IMR-90 (cell line): ENCODE results near the gene PHF14. TPM values are rescaled to one million over a fixed set of nuclear protein-coding genes. Genes with fewer than 3 reads are reported as not detected.
A peak's percentile ranks its signal among the peaks of the same experiment; 100 is the strongest.

Experiments
- ATAC-seq: fragments of 200-7000 bp; cut with Tn5 transposase; 2 replicates; pipeline ENCODE4 v1.9.1; 2020; ENCODE audit warnings: low read depth, mild to moderate bottlenecking, moderate library complexity
- BruUV-seq: library from RNA; stranded (reverse); fragments of 400-500 nt; replicated peaks from 2 replicates; lab custom pipeline; 2021; lab: Mats Ljungman, UMichigan
- CTCF ChIA-PET: fragments of 300-600 bp; formaldehyde crosslinking; extraction: SDS; loops from one replicate; lab custom pipeline; 2021; ENCODE audit warnings: antibody characterized with exemption; lab: Yijun Ruan, JAX
- POLR2A ChIA-PET: fragments of 300-600 bp; sonication (Branson Sonifier 250); formaldehyde crosslinking; loops from one replicate; lab custom pipeline; 2022; ENCODE audit warnings: antibody characterized with exemption; ENCODE audit not compliant: unreplicated experiment; lab: Charles Lee
- DNase-seq: peaks from one replicate; pipeline ENCODE4 v3.0.0; 2013
- H2AFZ ChIP-seq: replicated peaks from 2 replicates; pipeline ENCODE3; 2013; ENCODE audit warnings: low read length, mild to moderate bottlenecking; ENCODE audit not compliant: poor library complexity
- H2AK5ac ChIP-seq: 2 replicates; pipeline ENCODE4 v1.6.1; 2013; ENCODE audit warnings: low read depth, low read length, inconsistent platforms
- H2AK9ac ChIP-seq: replicated peaks from 2 replicates; pipeline ENCODE3; 2013; ENCODE audit warnings: mild to moderate bottlenecking, low read depth, low read length, moderate library complexity; ENCODE audit not compliant: poor library complexity
- H2BK120ac ChIP-seq: 2 replicates; pipeline ENCODE4 v1.6.1; 2013; ENCODE audit warnings: low read depth, low read length, inconsistent platforms
- H2BK15ac ChIP-seq: 3 replicates; pipeline ENCODE4 v1.6.1; 2013; ENCODE audit warnings: low read depth, low read length, inconsistent platforms
- H2BK20ac ChIP-seq: 2 replicates; pipeline ENCODE4 v1.6.1; 2013; ENCODE audit warnings: low read depth, mild to moderate bottlenecking, inconsistent platforms, low read length, moderate library complexity
- H2BK5ac ChIP-seq: 2 replicates; pipeline ENCODE4 v1.6.1; 2013; ENCODE audit warnings: mild to moderate bottlenecking, low read depth, low read length, inconsistent platforms; ENCODE audit not compliant: poor library complexity, severe bottlenecking
- H3K14ac ChIP-seq: replicated peaks from 2 replicates; pipeline ENCODE4 v1.6.1; 2013; ENCODE audit warnings: low read depth, low read length, inconsistent platforms
- H3K18ac ChIP-seq: 2 replicates; pipeline ENCODE4 v1.6.1; 2013; ENCODE audit warnings: low read depth, low read length, control low read depth
- H3K23ac ChIP-seq: 2 replicates; pipeline ENCODE4 v1.6.1; 2013; ENCODE audit warnings: low read depth, low read length, inconsistent platforms
- H3K27ac ChIP-seq: 2 replicates; pipeline ENCODE4 v1.5.1; 2013; ENCODE audit warnings: mild to moderate bottlenecking, control low read depth, low read length; ENCODE audit not compliant: insufficient read depth
- H3K27me3 ChIP-seq: 2 replicates; pipeline ENCODE4 v1.6.1; 2013; ENCODE audit warnings: low read length; ENCODE audit not compliant: control insufficient read depth, insufficient read depth
- H3K36me3 ChIP-seq: 2 replicates; pipeline ENCODE4 v1.6.1; 2013; ENCODE audit warnings: low read length, mixed read lengths; ENCODE audit not compliant: control insufficient read depth, insufficient read depth
- H3K4ac ChIP-seq: 2 replicates; pipeline ENCODE4 v1.6.1; 2013; ENCODE audit warnings: low read depth, low read length, inconsistent platforms
- H3K4me1 ChIP-seq: 2 replicates; pipeline ENCODE4 v1.6.1; 2013; ENCODE audit warnings: low read length, mixed read lengths; ENCODE audit not compliant: control insufficient read depth, insufficient read depth
- H3K4me2 ChIP-seq: 2 replicates; pipeline ENCODE4 v1.6.1; 2013; ENCODE audit warnings: low read depth, mild to moderate bottlenecking, control low read depth, low read length, moderate library complexity
- H3K4me3 ChIP-seq: 2 replicates; pipeline ENCODE4 v1.5.1; 2013; ENCODE audit warnings: low read depth, mild to moderate bottlenecking, control low read depth, low read length, moderate library complexity; ENCODE audit not compliant: insufficient read depth
- H3K56ac ChIP-seq: 2 replicates; pipeline ENCODE4 v1.6.1; 2013; ENCODE audit warnings: low read length, inconsistent platforms; ENCODE audit not compliant: insufficient read depth; ENCODE audit errors: extremely low read depth
- H3K79me1 ChIP-seq, 2 experiments: 2 replicates each; pipeline ENCODE4 v1.6.1; 2013; ENCODE audit warnings: low read length in 2 of 2, inconsistent platforms in 1 of 2, low read depth in 1 of 2
- H3K9ac ChIP-seq: 2 replicates; pipeline ENCODE4 v1.6.1; 2013; ENCODE audit warnings: low read depth, low read length, control low read depth
- H3K9me1 ChIP-seq: 2 replicates; pipeline ENCODE4 v1.6.1; 2013; ENCODE audit warnings: low read length, inconsistent platforms; ENCODE audit not compliant: insufficient read depth
- H3K9me3 ChIP-seq: 2 replicates; pipeline ENCODE4 v1.6.1; 2013; ENCODE audit warnings: low read length; ENCODE audit not compliant: control insufficient read depth, insufficient read depth
- H4K20me1 ChIP-seq: 2 replicates; pipeline ENCODE4 v1.6.1; 2013; ENCODE audit warnings: low read length, inconsistent platforms; ENCODE audit not compliant: insufficient read depth
- H4K5ac ChIP-seq: 2 replicates; pipeline ENCODE4 v1.6.1; 2013; ENCODE audit warnings: mild to moderate bottlenecking, low read depth, low read length, control low read depth
- H4K8ac ChIP-seq, 2 experiments: 2 replicates each; pipeline ENCODE4 v1.6.1; 2013; ENCODE audit warnings: low read depth in 2 of 2, low read length in 2 of 2, control low read depth in 1 of 2, inconsistent platforms in 1 of 2
- H4K91ac ChIP-seq: 2 replicates; pipeline ENCODE4 v1.6.1; 2013; ENCODE audit warnings: low read depth, low read length, inconsistent platforms; ENCODE audit not compliant: insufficient read depth
- CEBPB ChIP-seq: IDR thresholded peaks from 2 replicates; pipeline ENCODE4 v1.6.1; 2012; ENCODE audit warnings: low read depth, low read length, improper control_type of control experiment
- ELK1 ChIP-seq: fragments of 150-350 bp; IDR thresholded peaks from 2 replicates; pipeline ENCODE4 v1.6.1; 2016; ENCODE audit warnings: low read depth, mild to moderate bottlenecking, low read length, moderate library complexity, borderline replicate concordance
- MAFK ChIP-seq: IDR thresholded peaks from 2 replicates; pipeline ENCODE4 v1.6.1; 2012; ENCODE audit warnings: low read depth, low read length, improper control_type of control experiment
- NFE2L2 ChIP-seq: fragments of 150-350 bp; IDR thresholded peaks from 2 replicates; pipeline ENCODE4 v1.6.1; 2016; ENCODE audit warnings: low read depth, mild to moderate bottlenecking, low read length
- POLR2A ChIP-seq: IDR thresholded peaks from 2 replicates; pipeline ENCODE4 v1.6.1; 2012; ENCODE audit warnings: mild to moderate bottlenecking, low read depth, low read length
- RAD21 ChIP-seq: IDR thresholded peaks from 2 replicates; pipeline ENCODE4 v1.6.1; 2012; ENCODE audit warnings: low read length, improper control_type of control experiment
- USF2 ChIP-seq: fragments of 150-350 bp; IDR thresholded peaks from 2 replicates; pipeline ENCODE4 v1.6.1; 2017; ENCODE audit warnings: mild to moderate bottlenecking, antibody characterized with exemption, low read length, low read depth
- WGBS, 2 experiments: methylation state at CpG; one replicate each; pipeline versions ENCODE4 v1.1.5 to v1.1.7; 2013; ENCODE audit warnings: missing lambda C conversion rate in 2 of 2; ENCODE audit not compliant: insufficient read length in 1 of 2; ENCODE audit errors: extremely low coverage in 2 of 2; 5-methylcytosine and 5-hydroxymethylcytosine counted together
- dilution Hi-C: fragments of 300-500 bp; cut with HindIII; formaldehyde crosslinking; loops from one replicate; pipeline ENCODE4 v1.14.3; 2018; ENCODE audit warnings: low sequenced_read_pairs; ENCODE audit not compliant: unreplicated experiment
- in situ Hi-C: fragments of 300-500 bp; cut with MboI; formaldehyde crosslinking; loops from 3 replicates; pipeline ENCODE4 v1.14.3; 2019; ENCODE audit warnings: low sequenced_read_pairs, inconsistent platforms, mixed read lengths
- intact Hi-C: fragments of 100-400 bp; cut with micrococcal nuclease; formaldehyde crosslinking; loops from 2 replicates; pipeline ENCODE4 v1.10.0; 2022
- polyA plus RNA-seq, 3 experiments: library from polyadenylated mRNA; depleted of rRNA; stranded (reverse); fragments of >200 nt; gene quantifications; 2 replicates each; pipeline ENCODE4 v1.2.3, GENCODE V29; 2012; ENCODE audit warnings: low replicate concordance in 1 of 3
- total RNA-seq: library from RNA; depleted of rRNA; stranded (reverse); fragments of >200 nt; gene quantifications from 2 replicates; pipeline ENCODE4 v1.2.3, GENCODE V29; 2012

Gene PHF14
- total and polyA plus RNA-seq, 2 of the 4 experiments (the other 2 are of a cell fraction), result 8.7 to 17.2 TPM

- Histone ChIP-seq H3K4me2 (peak overlapping the region; percentile 81), H3K9me1 (no peaks in the 10 kb centered on the region), H3K4me1 (peaks cover 4% of the 10 kb centered on the region; the same call in 1 of the 2 replicates), H3K9ac (no peak overlapping the region), H3K14ac (no peak overlapping the region), H2AK9ac (no peak overlapping the region), H3K79me1 (no peaks in the 10 kb centered on the region), H3K27ac (no peak overlapping the region), H4K5ac (no peak overlapping the region), H3K9me3 (no peaks in the 10 kb centered on the region), H3K18ac (no peak overlapping the region), H2BK20ac (no peak overlapping the region), H3K4me3 (no peak overlapping the region), H3K36me3 (no peaks in the 10 kb centered on the region), H2AK5ac (no peak overlapping the region), H3K56ac (no peak overlapping the region), H2BK15ac (no peak overlapping the region), H2BK5ac (no peak overlapping the region), H4K91ac (no peak overlapping the region), H2BK120ac (no peak overlapping the region), H3K27me3 (peaks cover 1% of the 10 kb centered on the region; the same call in 1 of the 2 replicates), H3K4ac (no peak overlapping the region), H3K23ac (no peak overlapping the region), H4K20me1 (no peaks in the 10 kb centered on the region), H2AFZ (peak overlapping the region; percentile 70), H4K8ac (no peak overlapping the region)
- 73% methylated on average over 3 of the region's 5 CpGs; no CpG with 5 or more reads in 1 of the 2 experiments for WGBS, 2 experiments
- ChIA-PET POLR2A (no interaction called here), CTCF (no interaction called here)
- in situ Hi-C loops, result no loop called here
- DNase-seq (peak; percentile 4), ATAC-seq (no peak)
- BruUV-seq, result no TSS peak
- TF ChIP-seq MAFK (no peak), USF2 (no peak), ELK1 (no peak), NFE2L2 (no peak), RAD21 (no peak), CEBPB (no peak), POLR2A (no peak)
- dilution Hi-C loops, result no loop called here
- intact Hi-C loops, result no loop called here
Observed at GRCh38 chr7:11192506-11192905, 218.8 kb downstream of the PHF14 start.
